Activated T-cell treated with anti-CD3 and anti-CD28 coated beads, Interleukin-2, amount 50 U/mL, for 48 hours (primary cell): ENCODE measurements around the gene FBXW7.

Source experiments
- DNase-seq, 2 experiments: peaks; one replicate each; pipeline ENCODE4 v3.0.0-alpha.2; 2020

The FBXW7 gene

DNA sequence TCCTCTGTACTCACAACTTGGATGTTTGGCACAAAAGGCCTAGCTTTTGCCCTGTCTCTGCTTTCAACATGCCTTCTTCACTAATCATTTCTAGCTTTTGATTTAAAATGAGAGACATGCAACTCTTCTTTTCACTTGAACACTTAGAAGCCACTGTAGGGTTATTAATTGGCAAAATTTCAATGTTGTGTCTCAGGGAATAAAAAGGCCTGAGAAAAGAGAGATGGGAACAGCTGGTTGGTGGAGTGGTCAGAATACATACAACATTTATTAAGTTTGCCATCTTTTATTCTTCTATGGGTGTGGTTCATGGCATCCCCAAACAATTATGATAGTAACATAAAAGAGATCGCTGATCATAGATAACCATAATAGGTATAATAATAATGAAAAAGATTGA lies 114.3 kb downstream of the FBXW7 start:
- no peak for DNase-seq

DNA sequence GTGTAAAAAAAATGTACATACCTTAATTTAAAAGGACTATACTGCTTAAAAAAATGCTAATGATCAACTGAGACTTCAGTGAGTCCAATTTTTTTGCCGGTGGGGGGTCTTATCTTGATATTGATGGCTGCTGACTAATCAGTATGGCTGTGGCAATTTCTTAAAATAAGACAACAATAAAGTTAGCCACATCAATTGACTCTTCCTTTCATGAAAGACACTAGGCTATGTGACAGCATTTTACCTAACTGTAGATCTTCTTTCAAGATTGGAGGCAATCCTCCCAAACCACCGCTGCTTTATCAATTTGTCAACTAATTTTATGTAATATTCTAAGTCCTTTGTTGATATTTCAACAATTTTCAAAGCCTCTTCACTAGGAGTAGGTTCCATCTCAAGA lies 116.1 kb downstream of the FBXW7 start:
- no peak for DNase-seq

GRCh38 chr4:152417673-152418072 lies 118.2 kb downstream of the FBXW7 start:
- DNase-seq, result no peak

DNA sequence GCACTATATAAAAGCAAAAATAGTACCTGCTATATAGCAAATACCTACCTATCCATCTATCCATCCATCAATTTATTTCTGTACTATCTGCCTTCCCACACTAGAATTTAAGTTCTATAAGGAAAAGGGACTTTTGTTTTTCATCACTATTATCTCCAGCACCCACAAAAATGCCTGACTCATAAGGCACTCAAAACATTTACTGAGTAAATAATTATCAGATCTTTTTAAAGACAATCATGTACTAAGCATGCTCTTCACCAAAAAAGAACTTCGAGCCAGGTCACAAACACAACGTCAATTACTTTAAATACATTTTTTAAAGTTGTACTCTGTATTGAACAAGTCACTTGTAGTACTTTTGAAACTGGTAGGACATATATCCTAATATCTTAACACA lies 119.9 kb downstream of the FBXW7 start:
- DNase-seq, result no peak

DNA sequence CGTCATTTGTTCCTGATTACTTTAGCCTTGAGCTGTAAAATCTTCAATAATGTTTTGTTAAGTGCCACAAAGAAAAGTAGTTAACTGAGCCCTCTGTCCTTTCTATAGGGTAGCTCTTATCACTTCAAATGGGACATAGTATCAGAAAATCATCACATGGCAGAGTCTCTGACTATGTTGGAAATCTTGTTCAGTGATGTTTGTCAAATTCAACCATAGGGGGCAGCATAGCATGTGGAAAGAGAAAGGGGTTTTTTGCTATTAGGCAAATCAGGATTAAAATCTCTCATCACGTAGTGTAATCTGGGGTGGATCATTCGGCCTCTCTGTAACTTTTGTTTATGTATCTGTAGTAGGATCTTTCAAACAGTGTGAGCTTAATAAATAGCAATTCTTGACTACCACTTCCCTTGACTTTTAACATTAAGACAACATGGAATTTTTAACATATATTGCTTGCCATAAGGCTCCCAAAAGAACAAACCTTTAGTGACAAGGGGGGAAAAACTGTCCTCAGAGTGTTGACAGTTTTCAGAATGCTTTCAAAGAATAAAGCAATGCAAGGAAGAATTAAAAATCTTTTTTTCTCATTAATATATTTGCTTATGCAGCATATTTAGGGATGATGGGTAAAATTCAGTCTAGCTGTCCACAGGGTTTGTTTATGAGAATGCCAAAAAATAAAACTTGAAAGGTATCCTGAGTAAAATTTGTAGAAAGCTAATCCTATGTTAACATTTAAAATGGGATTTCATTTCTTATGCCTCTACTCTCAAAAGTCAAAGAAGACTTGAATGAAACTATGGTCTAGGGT lies 127.2 kb downstream of the FBXW7 start:
- DNase-seq, result no peak

GRCh38 chr4:152401424-152401823 lies 134.5 kb downstream of the FBXW7 start:
- no peak for DNase-seq

GRCh38 chr4:152399246-152399645 lies 136.6 kb downstream of the FBXW7 start:
- DNase-seq, result no peak

GRCh38 chr4:152398060-152398459 lies 137.8 kb downstream of the FBXW7 start:
- DNase-seq, result no peak

- DNase-seq, result no peak
Observed at GRCh38 chr4:152394791-152395190, 141.1 kb downstream of the FBXW7 start.

GRCh38 chr4:152392079-152392478 lies 143.8 kb downstream of the FBXW7 start:
- DNase-seq, result no peak

DNA sequence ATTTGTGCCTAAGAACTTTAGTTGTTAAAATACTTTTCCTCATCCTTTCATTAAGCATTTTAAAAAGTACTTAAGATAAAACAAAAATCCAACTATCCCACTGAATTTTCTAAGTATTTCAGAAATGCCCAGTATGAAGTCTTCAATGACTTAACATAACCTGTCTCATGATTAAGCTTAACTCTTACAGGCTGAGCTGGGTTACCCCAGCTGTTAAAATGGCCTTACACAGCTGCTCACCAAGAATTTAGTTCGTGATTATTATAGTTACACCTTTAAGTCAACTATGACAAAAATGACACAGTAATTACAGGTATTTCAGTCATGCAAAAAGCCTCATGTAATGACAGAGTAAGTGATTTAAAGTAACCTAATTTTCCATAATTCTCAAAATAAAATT lies 145.7 kb downstream of the FBXW7 start:
- DNase-seq, result no peak

DNA sequence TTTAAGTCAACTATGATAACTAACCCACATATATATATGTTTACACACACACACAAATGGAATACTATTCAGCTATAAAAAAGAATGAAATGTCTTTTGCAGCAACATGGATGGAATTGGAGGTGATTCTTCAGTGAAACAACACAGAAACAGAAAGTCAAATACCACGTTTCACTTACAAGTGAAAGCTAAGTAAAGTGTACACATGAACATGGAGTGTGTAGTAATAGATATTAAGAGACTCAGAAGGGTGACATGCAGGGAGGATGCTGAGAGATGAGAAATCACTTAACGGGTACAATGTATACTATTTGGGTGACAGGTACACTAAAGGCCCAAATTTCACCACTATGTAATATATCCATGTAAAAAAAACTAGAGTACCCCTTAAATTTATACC lies 146.5 kb downstream of the FBXW7 start:
- no peak for DNase-seq

DNA sequence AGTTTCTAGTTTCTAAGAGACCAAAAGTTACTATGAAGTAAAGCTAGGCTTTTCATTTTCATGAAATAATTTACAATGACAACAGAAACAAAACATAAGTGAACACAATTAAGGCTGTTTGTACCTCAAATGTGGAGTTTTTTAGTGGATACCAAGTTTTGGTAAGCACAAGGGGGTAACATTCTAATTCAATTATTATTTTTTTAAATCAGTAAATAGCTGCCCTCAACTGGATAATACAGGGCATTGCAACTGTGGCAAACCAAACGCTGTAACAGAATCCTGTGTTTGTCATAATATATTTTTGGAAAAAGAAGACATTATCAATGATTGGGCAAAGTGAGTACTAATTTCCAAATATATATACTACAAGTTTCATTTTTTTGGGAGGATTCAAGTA lies 150.3 kb downstream of the FBXW7 start:
- no peak for DNase-seq

DNA sequence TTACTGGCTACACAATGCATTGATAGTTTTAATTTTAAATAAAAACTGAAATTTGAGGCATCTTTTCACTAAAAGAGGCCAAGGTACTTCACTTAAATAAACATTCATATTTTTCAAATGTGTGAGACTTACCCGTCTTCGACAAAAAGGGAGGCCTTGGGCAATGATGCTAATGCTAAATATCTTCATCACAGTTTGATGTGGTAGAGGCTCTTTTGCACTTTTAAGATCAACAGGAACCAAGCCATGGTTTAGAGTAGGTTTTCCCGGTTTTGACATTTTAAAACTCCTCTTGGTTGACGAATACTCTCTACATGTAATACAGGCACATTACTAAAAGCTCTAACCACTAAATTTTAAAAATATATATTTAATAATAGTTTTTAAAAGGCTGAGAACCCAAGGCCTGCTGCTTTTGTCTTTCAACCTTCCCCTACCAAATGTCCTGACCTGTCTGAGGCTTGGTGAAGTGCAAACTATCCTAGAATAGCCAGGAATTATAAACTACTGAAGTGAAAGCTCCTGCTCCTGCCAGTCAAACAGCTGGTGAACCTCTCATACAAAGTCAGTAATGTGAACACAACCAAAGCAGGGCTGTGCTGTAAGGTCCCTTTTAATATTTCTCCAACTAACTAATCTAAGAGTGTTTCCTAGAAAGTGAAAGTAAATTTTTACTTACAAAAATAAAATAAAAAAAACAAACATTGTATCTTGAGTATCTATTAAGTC lies 153.7 kb downstream of the FBXW7 start:
- DNase-seq, result no peak

GRCh38 chr4:152380919-152381318 lies 155.0 kb downstream of the FBXW7 start:
- DNase-seq, result no peak

- no peak for DNase-seq
Observed at GRCh38 chr4:152380185-152380584, 155.7 kb downstream of the FBXW7 start.

GRCh38 chr4:152374606-152375285 lies 161.1 kb downstream of the FBXW7 start:
- DNase-seq, result no peak

- no peak for DNase-seq
Observed at GRCh38 chr4:152374153-152374552, 161.7 kb downstream of the FBXW7 start.

- no peak for DNase-seq
Observed at GRCh38 chr4:152372444-152372843, 163.4 kb downstream of the FBXW7 start.

GRCh38 chr4:152369902-152370295 lies 166.0 kb downstream of the FBXW7 start:
- DNase-seq, result no peak

- no peak for DNase-seq
Observed at GRCh38 chr4:152369203-152369901, 166.5 kb downstream of the FBXW7 start.

- no peak for DNase-seq
Observed at GRCh38 chr4:152368001-152368400, 167.9 kb downstream of the FBXW7 start.

DNA sequence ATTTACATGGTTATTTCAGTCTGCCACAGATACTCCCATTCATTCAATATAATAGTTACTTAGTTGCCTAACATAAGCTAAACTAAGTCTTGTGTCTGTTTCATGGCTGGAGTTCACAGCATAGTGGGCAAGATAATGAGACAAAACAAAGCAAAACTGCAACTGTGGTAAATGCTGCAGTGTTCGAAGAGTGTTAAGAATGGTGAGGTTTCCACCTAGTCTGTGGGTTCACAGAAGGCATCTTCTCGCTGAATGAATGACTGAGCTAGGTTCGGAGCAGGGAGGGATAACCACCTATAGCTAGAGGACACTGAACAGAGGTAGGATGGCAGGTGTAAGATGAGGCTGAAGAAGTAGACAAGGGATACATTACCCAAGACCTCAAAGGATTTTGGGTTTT lies 171.0 kb downstream of the FBXW7 start:
- no peak for DNase-seq
